ENCODE data around the gene PRPF40B. TPM values are rescaled to one million over a fixed set of nuclear protein-coding genes. Genes with fewer than 3 reads are reported as not detected.

Gene PRPF40B
- total and polyA plus RNA-seq, 9 donors, result 10.8 to 15.7 (median 14.0) TPM

GRCh38 chr12:49683599-49684309, 60.4 kb downstream of the PRPF40B start:
- H3K27me3 ChIP-seq (ENCODE audit: control insufficient read depth, insufficient read depth, low read length), result no peaks in the 10 kb centered on the region
- no peaks in the 10 kb centered on the region for H3K9me3 ChIP-seq (replicated peaks; ENCODE audit: control insufficient read depth, low read depth, low read length)
- 51% methylated on average over 2 of the region's 3 CpGs for WGBS (ENCODE audit: insufficient coverage)
- no peak overlapping the region for H3K27ac ChIP-seq (ENCODE audit: low read length)
- peaks cover 17% of the 10 kb centered on the region for H3K4me1 ChIP-seq (ENCODE audit: control insufficient read depth, insufficient read depth, low read length)
- H3K36me3 ChIP-seq (ENCODE audit: control insufficient read depth, insufficient read depth, low read length), result no peaks in the 10 kb centered on the region
- H3K4me3 ChIP-seq (ENCODE audit: low read length), result no peak overlapping the region
- no peak for DNase-seq

- Histone ChIP-seq H3K36me3 (ENCODE audit: control insufficient read depth, insufficient read depth, low read length) (no peaks in the 10 kb centered on the region), H3K4me1 (ENCODE audit: control insufficient read depth, insufficient read depth, low read length) (peaks cover 19% of the 10 kb centered on the region), H3K27ac (ENCODE audit: low read length) (no peak overlapping the region), H3K27me3 (ENCODE audit: control insufficient read depth, insufficient read depth, low read length) (no peaks in the 10 kb centered on the region), H3K9me3 (replicated peaks; ENCODE audit: control insufficient read depth, low read depth, low read length) (no peaks in the 10 kb centered on the region), H3K4me3 (ENCODE audit: low read length) (no peak overlapping the region)
- DNase-seq, result no peak
- no CpG with 5 or more reads among the region's 5 CpGs for WGBS (ENCODE audit: insufficient coverage)
These were observed 61.0 kb downstream of the PRPF40B start for GRCh38 chr12:49684310-49684854.

GRCh38 chr12:49687941-49688340, 64.6 kb downstream of the PRPF40B start:
- Histone ChIP-seq H3K27ac (ENCODE audit: low read length) (no peak overlapping the region), H3K9me3 (replicated peaks; ENCODE audit: control insufficient read depth, low read depth, low read length) (no peaks in the 10 kb centered on the region), H3K27me3 (ENCODE audit: control insufficient read depth, insufficient read depth, low read length) (no peaks in the 10 kb centered on the region), H3K36me3 (ENCODE audit: control insufficient read depth, insufficient read depth, low read length) (no peaks in the 10 kb centered on the region), H3K4me1 (ENCODE audit: control insufficient read depth, insufficient read depth, low read length) (peaks cover 19% of the 10 kb centered on the region), H3K4me3 (ENCODE audit: low read length) (no peak overlapping the region)
- no peak for DNase-seq
- WGBS (ENCODE audit: insufficient coverage), result 100% methylated on average over 1 of the region's 2 CpGs

- H3K9me3 ChIP-seq (replicated peaks; ENCODE audit: control insufficient read depth, low read depth, low read length), result no peaks in the 10 kb centered on the region
- H3K36me3 ChIP-seq (ENCODE audit: control insufficient read depth, insufficient read depth, low read length), result no peaks in the 10 kb centered on the region
- no peak overlapping the region for H3K27ac ChIP-seq (ENCODE audit: low read length)
- H3K4me1 ChIP-seq (ENCODE audit: control insufficient read depth, insufficient read depth, low read length), result peaks cover 11% of the 10 kb centered on the region
- DNase-seq, result no peak
- H3K4me3 ChIP-seq (ENCODE audit: low read length), result no peak overlapping the region
- 83% methylated on average over 2 of the region's 2 CpGs for WGBS (ENCODE audit: insufficient coverage)
- no peaks in the 10 kb centered on the region for H3K27me3 ChIP-seq (ENCODE audit: control insufficient read depth, insufficient read depth, low read length)
These were observed 65.9 kb downstream of the PRPF40B start for GRCh38 chr12:49689237-49689636.

- no peak overlapping the region for H3K4me3 ChIP-seq (ENCODE audit: low read length)
- no peak overlapping the region for H3K27ac ChIP-seq (ENCODE audit: low read length)
- H3K36me3 ChIP-seq (ENCODE audit: control insufficient read depth, insufficient read depth, low read length), result no peaks in the 10 kb centered on the region
- H3K27me3 ChIP-seq (ENCODE audit: control insufficient read depth, insufficient read depth, low read length), result no peaks in the 10 kb centered on the region
- DNase-seq, result no peak
- H3K4me1 ChIP-seq (ENCODE audit: control insufficient read depth, insufficient read depth, low read length), result peaks cover 6% of the 10 kb centered on the region
- H3K9me3 ChIP-seq (replicated peaks; ENCODE audit: control insufficient read depth, low read depth, low read length), result no peaks in the 10 kb centered on the region
These were observed 66.4 kb downstream of the PRPF40B start for GRCh38 chr12:49689785-49690184.

- H3K4me3 ChIP-seq (ENCODE audit: low read length), result no peak overlapping the region
- H3K27ac ChIP-seq (ENCODE audit: low read length), result no peak overlapping the region
- WGBS (ENCODE audit: insufficient coverage), result 67% methylated on average over 3 of the region's 3 CpGs
- H3K4me1 ChIP-seq (ENCODE audit: control insufficient read depth, insufficient read depth, low read length), result peaks cover 5% of the 10 kb centered on the region
- H3K27me3 ChIP-seq (ENCODE audit: control insufficient read depth, insufficient read depth, low read length), result no peaks in the 10 kb centered on the region
- H3K36me3 ChIP-seq (ENCODE audit: control insufficient read depth, insufficient read depth, low read length), result no peaks in the 10 kb centered on the region
- no peaks in the 10 kb centered on the region for H3K9me3 ChIP-seq (replicated peaks; ENCODE audit: control insufficient read depth, low read depth, low read length)
- DNase-seq, result no peak
These were observed 69.5 kb downstream of the PRPF40B start for GRCh38 chr12:49692851-49693250.

GRCh38 chr12:49693931-49694444, 70.6 kb downstream of the PRPF40B start:
- peaks cover 14% of the 10 kb centered on the region for H3K4me1 ChIP-seq (ENCODE audit: control insufficient read depth, insufficient read depth, low read length)
- no peaks in the 10 kb centered on the region for H3K9me3 ChIP-seq (replicated peaks; ENCODE audit: control insufficient read depth, low read depth, low read length)
- no peak overlapping the region for H3K27ac ChIP-seq (ENCODE audit: low read length)
- H3K27me3 ChIP-seq (ENCODE audit: control insufficient read depth, insufficient read depth, low read length), result no peaks in the 10 kb centered on the region
- no peak for DNase-seq
- H3K36me3 ChIP-seq (ENCODE audit: control insufficient read depth, insufficient read depth, low read length), result no peaks in the 10 kb centered on the region
- 100% methylated on average over 3 of the region's 8 CpGs for WGBS (ENCODE audit: insufficient coverage)
- H3K4me3 ChIP-seq (ENCODE audit: low read length), result no peak overlapping the region

Other genes starting within 250 kb of the PRPF40B start
- gene KCNH3, start 84.5 kb upstream of the PRPF40B start, total RNA-seq, result 1.1 TPM
- gene KCNH3, start 84.5 kb upstream of the PRPF40B start, polyA plus RNA-seq (ENCODE audit: insufficient read depth in 1 of 8, insufficient read length in 8 of 8, low replicate concordance in 1 of 8), result 1 to 10 TPM in 7 of 8 donors, under 1 TPM in 1; 0.96 to 2.0 (median 1.6) TPM
- 52.5 TPM for gene MCRS1, start 55.4 kb upstream of the PRPF40B start, total RNA-seq
- 10 to 100 TPM; 56.0 to 77.2 (median 60.1) TPM for gene MCRS1, start 55.4 kb upstream of the PRPF40B start, polyA plus RNA-seq (ENCODE audit: insufficient read depth in 1 of 8, insufficient read length in 8 of 8, low replicate concordance in 1 of 8)
- 0.18 TPM for gene FAM186B, start 17.9 kb upstream of the PRPF40B start, total RNA-seq
- 1 to 10 TPM in 4 of 8 donors, under 1 TPM in 4; 0.37 to 3.3 (median 1.1) TPM for gene FAM186B, start 17.9 kb upstream of the PRPF40B start, polyA plus RNA-seq (ENCODE audit: insufficient read depth in 1 of 8, insufficient read length in 8 of 8, low replicate concordance in 1 of 8)
- 26.3 TPM for gene FMNL3, start 83.8 kb downstream of the PRPF40B start, total RNA-seq
- gene FMNL3, start 83.8 kb downstream of the PRPF40B start, polyA plus RNA-seq (ENCODE audit: insufficient read depth in 1 of 8, insufficient read length in 8 of 8, low replicate concordance in 1 of 8), result 10 to 100 TPM; 19.9 to 39.3 (median 27.4) TPM
- 211 TPM for gene TMBIM6, start 118.0 kb downstream of the PRPF40B start, total RNA-seq
- gene TMBIM6, start 118.0 kb downstream of the PRPF40B start, polyA plus RNA-seq (ENCODE audit: insufficient read depth in 1 of 8, insufficient read length in 8 of 8, low replicate concordance in 1 of 8), result 100 to 1,000 TPM; 238 to 272 (median 246) TPM
- gene NCKAP5L, start 204.9 kb downstream of the PRPF40B start, total RNA-seq, result 22.7 TPM
- 10 to 100 TPM; 27.8 to 50.7 (median 42.0) TPM for gene NCKAP5L, start 204.9 kb downstream of the PRPF40B start, polyA plus RNA-seq (ENCODE audit: insufficient read depth in 1 of 8, insufficient read length in 8 of 8, low replicate concordance in 1 of 8)
- gene BCDIN3D, start 219.5 kb downstream of the PRPF40B start, total RNA-seq, result 4.0 TPM
- gene BCDIN3D, start 219.5 kb downstream of the PRPF40B start, polyA plus RNA-seq (ENCODE audit: insufficient read depth in 1 of 8, insufficient read length in 8 of 8, low replicate concordance in 1 of 8), result 1 to 10 TPM; 4.4 to 6.4 (median 5.5) TPM